ENCODE measurements around the gene CTCFL.

DNA sequence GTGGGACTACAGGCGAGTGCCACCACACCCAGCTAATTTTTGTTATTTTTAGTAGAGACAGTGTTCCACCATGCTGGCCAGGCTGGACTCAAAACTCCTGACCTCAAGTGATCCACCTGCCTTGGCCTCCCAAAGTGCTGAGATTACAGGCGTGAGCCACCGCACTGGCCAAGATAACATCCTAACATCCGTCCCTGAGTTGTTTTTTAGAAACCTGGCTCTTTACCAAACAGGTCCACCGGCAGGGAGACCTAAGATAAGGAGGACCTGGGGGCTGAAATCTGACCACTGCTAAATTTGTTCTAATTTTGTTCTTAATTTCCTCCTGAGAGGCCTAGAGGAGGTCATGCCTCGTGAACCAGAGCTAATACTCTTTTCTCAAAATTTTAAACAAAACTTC is 20.5 kb downstream of the CTCFL start:
- TF ChIP-seq, protein P1, sequence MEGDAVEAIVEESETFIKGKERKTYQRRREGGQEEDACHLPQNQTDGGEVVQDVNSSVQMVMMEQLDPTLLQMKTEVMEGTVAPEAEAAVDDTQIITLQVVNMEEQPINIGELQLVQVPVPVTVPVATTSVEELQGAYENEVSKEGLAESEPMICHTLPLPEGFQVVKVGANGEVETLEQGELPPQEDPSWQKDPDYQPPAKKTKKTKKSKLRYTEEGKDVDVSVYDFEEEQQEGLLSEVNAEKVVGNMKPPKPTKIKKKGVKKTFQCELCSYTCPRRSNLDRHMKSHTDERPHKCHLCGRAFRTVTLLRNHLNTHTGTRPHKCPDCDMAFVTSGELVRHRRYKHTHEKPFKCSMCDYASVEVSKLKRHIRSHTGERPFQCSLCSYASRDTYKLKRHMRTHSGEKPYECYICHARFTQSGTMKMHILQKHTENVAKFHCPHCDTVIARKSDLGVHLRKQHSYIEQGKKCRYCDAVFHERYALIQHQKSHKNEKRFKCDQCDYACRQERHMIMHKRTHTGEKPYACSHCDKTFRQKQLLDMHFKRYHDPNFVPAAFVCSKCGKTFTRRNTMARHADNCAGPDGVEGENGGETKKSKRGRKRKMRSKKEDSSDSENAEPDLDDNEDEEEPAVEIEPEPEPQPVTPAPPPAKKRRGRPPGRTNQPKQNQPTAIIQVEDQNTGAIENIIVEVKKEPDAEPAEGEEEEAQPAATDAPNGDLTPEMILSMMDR (IDR thresholded peaks at IDR 0.05), result no peak
- TF ChIP-seq POLR2AphosphoS5 (IDR thresholded peaks at IDR 0.05), result no peak
